H1 (cell line): ENCODE measurements around the gene ADCY1. TPM values are rescaled to one million over a fixed set of nuclear protein-coding genes. Genes with fewer than 3 reads are reported as not detected.
A peak's percentile ranks its signal among the peaks of the same experiment; 100 is the strongest.

Experiments
- CTCF ChIA-PET: fragments of 300-600 bp; sonication (Branson Sonifier 250); formaldehyde crosslinking; loops from one replicate; lab custom pipeline; 2021; ENCODE audit not compliant: partially characterized antibody; lab: Charles Lee
- POLR2A ChIA-PET: fragments of 300-600 bp; sonication (Branson Sonifier 250); formaldehyde crosslinking; loops from one replicate; lab custom pipeline; 2021; ENCODE audit warnings: inconsistent platforms; ENCODE audit not compliant: partially characterized antibody; lab: Charles Lee
- DNase-seq, 2 experiments: peaks; one replicate each; pipeline versions ENCODE4 v3.0.0 to v3.0.0-alpha.2; 2010 to 2022; ENCODE audit warnings: low spot score in 2 of 2, low read depth in 1 of 2, mixed read lengths in 1 of 2
- FAIRE-seq: peaks from 2 replicates; lab custom pipeline; 2011; peaks lifted over from hg19 to GRCh38; lab: Jason Lieb, UNC
- H2AFZ ChIP-seq: 2 replicates; pipeline ENCODE4 v1.8.1; 2012; ENCODE audit warnings: low read length, inconsistent platforms
- H2AK5ac ChIP-seq: 2 replicates; pipeline ENCODE4 v1.6.1; 2013; ENCODE audit warnings: low read depth, low read length
- H2BK120ac ChIP-seq: replicated peaks from 2 replicates; pipeline ENCODE3; 2013; ENCODE audit warnings: low read depth, low read length, inconsistent platforms
- H2BK12ac ChIP-seq: 2 replicates; pipeline ENCODE4 v1.6.1; 2013; ENCODE audit warnings: low read depth, low read length
- H2BK15ac ChIP-seq: 2 replicates; pipeline ENCODE4 v1.6.1; 2013; ENCODE audit warnings: low read length
- H2BK20ac ChIP-seq: 2 replicates; pipeline ENCODE4 v1.6.1; 2013; ENCODE audit warnings: low read length
- H2BK5ac ChIP-seq: 2 replicates; pipeline ENCODE4 v1.6.1; 2013; ENCODE audit warnings: low read depth, low read length
- H3K14ac ChIP-seq: 2 replicates; pipeline ENCODE4 v1.6.1; 2013; ENCODE audit warnings: inconsistent platforms; ENCODE audit not compliant: insufficient read length
- H3K18ac ChIP-seq: 2 replicates; pipeline ENCODE4 v1.6.1; 2013; ENCODE audit warnings: low read length; ENCODE audit errors: extremely low read depth
- H3K23ac ChIP-seq: 2 replicates; pipeline ENCODE4 v1.6.1; 2013; ENCODE audit warnings: inconsistent platforms; ENCODE audit not compliant: insufficient read length
- H3K23me2 ChIP-seq: 2 replicates; pipeline ENCODE4 v1.6.1; 2013; ENCODE audit warnings: low read depth, low read length
- H3K27ac ChIP-seq: 2 replicates; pipeline ENCODE4 v1.6.1; 2011; ENCODE audit warnings: low read depth, low read length, inconsistent platforms
- H3K27me3 ChIP-seq, 4 experiments: replicated peaks in 1 of 4; 1 replicate in 1 of 4; 2 replicates in 3 of 4; pipeline versions ENCODE4 v1.6.1 to v1.8.1; 2011 to 2013; ENCODE audit warnings: low read length in 3 of 4, mild to moderate bottlenecking in 3 of 4, inconsistent platforms in 2 of 4, mixed read lengths in 2 of 4, moderate library complexity in 1 of 4; ENCODE audit not compliant: control insufficient read depth in 3 of 4, insufficient read depth in 3 of 4; ENCODE audit errors: extremely low read depth in 1 of 4
- H3K36me3 ChIP-seq, 4 experiments: 2 replicates each; pipeline versions ENCODE4 v1.6.1 to v1.8.1; 2011 to 2013; ENCODE audit warnings: mild to moderate bottlenecking in 4 of 4, low read length in 3 of 4, moderate library complexity in 2 of 4, control low read depth in 1 of 4, inconsistent platforms in 1 of 4; ENCODE audit not compliant: insufficient read depth in 4 of 4, control insufficient read depth in 2 of 4
- H3K4ac ChIP-seq: replicated peaks from 2 replicates; pipeline ENCODE3; 2013; ENCODE audit warnings: low read length, low read depth, mixed read lengths, inconsistent platforms; ENCODE audit not compliant: insufficient read length
- H3K4me1 ChIP-seq, 4 experiments: replicated peaks in 1 of 4; 1 replicate in 1 of 4; 2 replicates in 3 of 4; pipeline versions ENCODE4 v1.6.1 to v1.8.1; 2011 to 2013; ENCODE audit warnings: low read length in 3 of 4, inconsistent platforms in 2 of 4, mixed read lengths in 1 of 4; ENCODE audit not compliant: insufficient read depth in 4 of 4, control insufficient read depth in 3 of 4
- H3K4me2 ChIP-seq, 2 experiments: 2 replicates each; pipeline versions ENCODE4 v1.6.1 to v1.8.1; 2011 to 2013; ENCODE audit warnings: low read depth in 2 of 2, low read length in 2 of 2, control low read depth in 1 of 2, inconsistent platforms in 1 of 2, mild to moderate bottlenecking in 1 of 2; ENCODE audit not compliant: insufficient read depth in 1 of 2
- H3K4me3 ChIP-seq, 4 experiments: fragments of 200-600, 300-600 bp in 1 of 4; sonication (generic), shearing (Covaris generic), sonication (Bioruptor Twin) in 1 of 4; 2 replicates each; pipeline versions ENCODE4 v1.5.1 to v1.8.1; 2011 to 2016; ENCODE audit warnings: low read length in 4 of 4, low read depth in 3 of 4, control low read depth in 2 of 4, inconsistent platforms in 2 of 4, mild to moderate bottlenecking in 2 of 4, mixed read lengths in 1 of 4, moderate library complexity in 1 of 4; ENCODE audit not compliant: insufficient read depth in 2 of 4; ENCODE audit errors: extremely low read depth in 1 of 4
- H3K56ac ChIP-seq: replicated peaks from 2 replicates; pipeline ENCODE3; 2013; ENCODE audit warnings: low read depth, mild to moderate bottlenecking, mixed read lengths, low read length, inconsistent platforms; ENCODE audit not compliant: insufficient read length
- H3K79me1 ChIP-seq: 2 replicates; pipeline ENCODE4 v1.6.1; 2013; ENCODE audit warnings: low read depth, low read length, control low read depth
- H3K79me2 ChIP-seq, 2 experiments: 2 replicates each; pipeline versions ENCODE4 v1.6.1 to v1.8.1; 2012 to 2013; ENCODE audit warnings: low read length in 2 of 2, mild to moderate bottlenecking in 2 of 2, inconsistent platforms in 1 of 2; ENCODE audit not compliant: insufficient read depth in 2 of 2, control insufficient read depth in 1 of 2
- H3K9ac ChIP-seq, 4 experiments: replicated peaks in 1 of 4; 1 replicate in 1 of 4; 2 replicates in 3 of 4; pipeline versions ENCODE4 v1.6.1 to v1.8.1; 2011 to 2013; ENCODE audit warnings: low read depth in 3 of 4, low read length in 3 of 4, control low read depth in 2 of 4, mild to moderate bottlenecking in 2 of 4, moderate library complexity in 2 of 4, inconsistent platforms in 1 of 4; ENCODE audit errors: extremely low read depth in 1 of 4
- H3K9me3 ChIP-seq, 2 experiments: 2 replicates each; pipeline versions ENCODE4 v1.6.1 to v1.8.1; 2012 to 2013; ENCODE audit warnings: mild to moderate bottlenecking in 2 of 2, moderate library complexity in 2 of 2, control low read depth in 1 of 2, inconsistent platforms in 1 of 2, low read depth in 1 of 2, low read length in 1 of 2, mixed read lengths in 1 of 2; ENCODE audit not compliant: insufficient read depth in 2 of 2
- H4K20me1 ChIP-seq, 2 experiments: replicated peaks in 1 of 2; 2 replicates each; pipeline versions ENCODE3 to v1.8.1; 2011 to 2013; ENCODE audit warnings: inconsistent platforms in 2 of 2, low read length in 2 of 2, mild to moderate bottlenecking in 1 of 2; ENCODE audit not compliant: insufficient read depth in 2 of 2, control insufficient read depth in 1 of 2
- H4K5ac ChIP-seq: 2 replicates; pipeline ENCODE4 v1.6.1; 2013; ENCODE audit warnings: low read length, low read depth, mixed read lengths, inconsistent platforms; ENCODE audit not compliant: insufficient read length
- H4K8ac ChIP-seq: 2 replicates; pipeline ENCODE4 v1.8.0; 2013; ENCODE audit warnings: mild to moderate bottlenecking, moderate library complexity, low read length, inconsistent platforms; ENCODE audit not compliant: insufficient read depth; ENCODE audit errors: extremely low read depth
- H4K91ac ChIP-seq: replicated peaks from 2 replicates; pipeline ENCODE3; 2013; ENCODE audit warnings: low read length, mixed read lengths, inconsistent platforms; ENCODE audit not compliant: insufficient read length
- FOSL1 ChIP-seq: IDR thresholded peaks from 2 replicates; pipeline ENCODE4 v1.6.1; 2011; ENCODE audit warnings: mild to moderate bottlenecking, low read depth, low read length, moderate library complexity; ENCODE audit not compliant: insufficient read depth
- HDAC2 ChIP-seq, 2 experiments: fragments of 300-600 bp in 1 of 2; sonication (generic) in 1 of 2; IDR thresholded peaks; 2 replicates each; pipeline ENCODE4 v1.6.1; 2011 to 2012; ENCODE audit warnings: low read depth in 2 of 2, low read length in 2 of 2, mild to moderate bottlenecking in 2 of 2, moderate library complexity in 2 of 2, borderline replicate concordance in 1 of 2, inconsistent platforms in 1 of 2
- KDM4A ChIP-seq: IDR thresholded peaks from one replicate; pipeline ENCODE4 v1.7.1; 2012; ENCODE audit warnings: low read depth, mild to moderate bottlenecking, moderate library complexity, low read length, inconsistent platforms; ENCODE audit not compliant: severe bottlenecking
- RNF2 ChIP-seq: fragments of 200-900, 300-1000 bp; sonication (generic); IDR thresholded peaks from 2 replicates; pipeline ENCODE4 v1.7.1; 2016; ENCODE audit warnings: borderline replicate concordance, low read depth, mild to moderate bottlenecking, antibody characterized with exemption, low read length; ENCODE audit not compliant: poor library complexity, severe bottlenecking; ENCODE audit errors: missing control alignments
- SIN3A ChIP-seq, 2 experiments: IDR thresholded peaks in 1 of 2; conservative IDR thresholded peaks in 1 of 2; 2 replicates each; pipeline ENCODE4 v1.6.1; 2011 to 2012; ENCODE audit warnings: low read length in 2 of 2, improper control_type of control experiment in 1 of 2, low read depth in 1 of 2, mild to moderate bottlenecking in 1 of 2
- SP4 ChIP-seq: IDR thresholded peaks from 2 replicates; pipeline ENCODE4 v1.6.1; 2012; ENCODE audit warnings: low read length, inconsistent platforms
- SRF ChIP-seq: IDR thresholded peaks from 2 replicates; pipeline ENCODE4 v1.6.1; 2011; ENCODE audit warnings: mild to moderate bottlenecking, low read depth, low read length, moderate library complexity
- SUZ12 ChIP-seq: fragments of 200-600 bp; sonication (generic); IDR thresholded peaks from 2 replicates; pipeline ENCODE4 v1.6.1; 2012; ENCODE audit warnings: mild to moderate bottlenecking, inconsistent platforms, low read length, moderate library complexity, mixed read lengths
- TAF1 ChIP-seq: IDR thresholded peaks from 2 replicates; pipeline ENCODE4 v1.6.1; 2011; ENCODE audit warnings: mild to moderate bottlenecking, low read depth, low read length
- TCF12 ChIP-seq: IDR thresholded peaks from 2 replicates; pipeline ENCODE4 v1.6.1; 2011; ENCODE audit warnings: low read depth, mild to moderate bottlenecking, low read length
- WGBS, 2 experiments: shearing (Covaris generic) in 1 of 2; methylation state at CpG; one replicate each; pipeline versions ENCODE4 v1.1.6 to v1.1.7; 2013 to 2015; ENCODE audit warnings: low lambda C conversion rate in 2 of 2, mixed read lengths in 2 of 2, inconsistent platforms in 1 of 2, low coverage in 1 of 2, missing lambda C conversion rate in 1 of 2; ENCODE audit not compliant: insufficient replicate concordance in 2 of 2, insufficient coverage in 1 of 2, insufficient read length in 1 of 2; ENCODE audit errors: extremely low coverage in 1 of 2, missing lambda C conversion rate in 1 of 2; 5-methylcytosine and 5-hydroxymethylcytosine counted together
- polyA plus RNA-seq, 7 experiments: library from polyadenylated mRNA; depleted of rRNA in 3 of 7; stranded (reverse) in 5 of 7; unstranded in 2 of 7; fragments of >200 nt in 5 of 7; fragments of 200-250 nt in 2 of 7; gene quantifications; 1 replicate in 5 of 7; 2 replicates in 1 of 7; 4 replicates in 1 of 7; pipeline versions ENCODE4 v1.2.1 to v1.2.3, GENCODE V29; 2011 to 2013; ENCODE audit warnings: missing spikeins in 2 of 7, mixed read lengths in 2 of 7
- total RNA-seq: library from RNA; stranded (reverse); fragmentation: NEBNext Ultra II Directional; extraction: Animal tissue kit (Norgen Biotek cat#: 25700); gene quantifications from 2 replicates; pipeline ENCODE4 v1.2.1, GENCODE V29; 2021

ADCY1 gene
- total and polyA plus RNA-seq, 2 of the 8 experiments (the other 6 are each of a cell fraction or from before 2014, with no cell fraction given), result 7.9 to 26.9 TPM

GRCh38 chr7:45657136-45657889, 83.1 kb downstream of the ADCY1 start:
- Histone ChIP-seq H3K79me1 (no peaks in the 10 kb centered on the region; the same call in none of the 2 replicates), H3K36me3 (no peaks in the 10 kb centered on the region), H2BK15ac (no peak overlapping the region), H2AFZ (no peak overlapping the region), H3K23me2 (no peaks in the 10 kb centered on the region), H4K5ac (no peak overlapping the region), H3K9ac (no peak overlapping the region), H2AK5ac (no peak overlapping the region), H3K27me3 (no peaks in the 10 kb centered on the region), H3K18ac (no peak overlapping the region), H3K4me3 (no peak overlapping the region), H4K91ac (no peak overlapping the region), H4K8ac (no peak overlapping the region; the same call in 1 of the 2 replicates), H3K79me2 (no peaks in the 10 kb centered on the region), H3K14ac (no peak overlapping the region), H3K23ac (no peak overlapping the region), H2BK20ac (no peak overlapping the region), H2BK5ac (peak overlapping the region; percentile 24; the same call in 1 of the 2 replicates), H3K56ac (no peak overlapping the region), H3K9me3 (no peaks in the 10 kb centered on the region), H3K27ac (no peak overlapping the region), H2BK120ac (no peak overlapping the region), H2BK12ac (no peak overlapping the region), H3K4me2 (no peak overlapping the region), H3K4me1 (no peaks in the 10 kb centered on the region; a peak in 1 of 7 replicates), H4K20me1 (peaks cover 0 to 6% of the 10 kb centered on the region in 2 experiments), H3K4ac (no peak overlapping the region)
- ChIA-PET POLR2A (no interaction called here), CTCF (interaction anchor here (1.0 kb wide), 1 partner anchor 10 kb away, joined by 6 read pairs; no protein-coding TSS in a partner anchor)
- DNase-seq (no peak), FAIRE-seq (no peak)
- 92% methylated on average over 11 of the region's 11 CpGs; no CpG with 5 or more reads in 1 of the 2 experiments for WGBS, 2 experiments
- TF ChIP-seq FOSL1 (no peak), HDAC2 (IDR thresholded peaks at IDR 0.05; ENCODE audit: borderline replicate concordance in 1 of 2, low read depth in 2 of 2, low read length in 2 of 2) (no peak), KDM4A (no peak), SUZ12 (no peak), RNF2 (no peak), SIN3A (conservative IDR thresholded peaks at IDR 0.05 in 1 of 2, IDR thresholded peaks at IDR 0.05 in 1 of 2; ENCODE audit: low read depth in 1 of 2, low read length in 2 of 2) (no peak), SRF (no peak), SP4 (no peak), TAF1 (no peak), TCF12 (no peak)
